ENCODE results near the gene PIK3R5. TPM values are rescaled to one million over a fixed set of nuclear protein-coding genes. Genes with fewer than 3 reads are reported as not detected.

PIK3R5 gene
- total RNA-seq, 1 donor from 2014 or later, result 34.2 TPM

- no peak overlapping the region for H3K27ac Mint-ChIP-seq
Observed at GRCh38 chr17:8894202-8894671, 71.3 kb downstream of the PIK3R5 start.

GRCh38 chr17:8893621-8894201 lies 71.8 kb downstream of the PIK3R5 start:
- H3K36me3 Mint-ChIP-seq (ENCODE audit: low read depth), result peaks cover 59% of the 10 kb centered on the region
- H3K27me3 Mint-ChIP-seq, result no peaks in the 10 kb centered on the region
- ATAC-seq (ENCODE audit: low read depth) (no peak), DNase-seq (no peak)
- no peak for TF ChIP-seq CTCF (IDR thresholded peaks at IDR 0.05)
- POLR2A ChIA-PET, result interaction anchor here (1.9 kb wide), 1 partner anchor 36 kb away, joined by 12 read pairs; no protein-coding TSS in a partner anchor
- no peak overlapping the region for H3K27ac Mint-ChIP-seq
- CTCF ChIA-PET, result interaction anchor here (1.0 to 3.7 kb wide), 6 partner anchors 19 to 148 kb away, joined by 5 to 34 read pairs (median 8); partner anchors contain the start of gene MFSD6L
- H3K4me3 Mint-ChIP-seq, result no peak overlapping the region
- H3K4me1 Mint-ChIP-seq, result peaks cover 38% of the 10 kb centered on the region
- H3K9me3 Mint-ChIP-seq, result no peaks in the 10 kb centered on the region
- intact Hi-C loops (cut with micrococcal nuclease), result no loop called here

More at GRCh38 chr17:8894202-8894671, 71.3 kb downstream of the PIK3R5 start:
- Mint-ChIP-seq H3K36me3 (ENCODE audit: low read depth) (peaks cover 59% of the 10 kb centered on the region), H3K27me3 (no peaks in the 10 kb centered on the region), H3K9me3 (no peaks in the 10 kb centered on the region), H3K4me3 (no peak overlapping the region), H3K4me1 (peaks cover 44% of the 10 kb centered on the region)
- POLR2A ChIA-PET, result no interaction called here
- intact Hi-C loops (cut with micrococcal nuclease), result no loop called here
- DNase-seq (no peak), ATAC-seq (ENCODE audit: low read depth) (no peak)
- CTCF ChIA-PET, result interaction anchor here (1.0 to 3.7 kb wide), 15 partner anchors 18 to 484 kb away, joined by 3 to 34 read pairs (median 7); partner anchors contain the start of gene MFSD6L
- TF ChIP-seq CTCF (IDR thresholded peaks at IDR 0.05), result no peak

GRCh38 chr17:8893059-8893458 lies 72.4 kb downstream of the PIK3R5 start:
- Mint-ChIP-seq H3K4me1 (peaks cover 32% of the 10 kb centered on the region), H3K27ac (no peak overlapping the region), H3K36me3 (ENCODE audit: low read depth) (peaks cover 61% of the 10 kb centered on the region), H3K4me3 (no peak overlapping the region), H3K27me3 (no peaks in the 10 kb centered on the region), H3K9me3 (no peaks in the 10 kb centered on the region)
- DNase-seq (no peak), ATAC-seq (ENCODE audit: low read depth) (no peak)
- POLR2A ChIA-PET, result interaction anchor here (1.5 to 1.9 kb wide), 2 partner anchors 35 to 73 kb away, joined by 5 to 12 read pairs; partner anchors contain the start of gene PIK3R5
- CTCF ChIA-PET, result interaction anchor here (1.0 to 3.7 kb wide), 3 partner anchors 20 to 104 kb away, joined by 5 to 34 read pairs (median 6); partner anchors contain the start of gene MFSD6L
- intact Hi-C loops (cut with micrococcal nuclease), result no loop called here
- no peak for TF ChIP-seq CTCF (IDR thresholded peaks at IDR 0.05)

- peaks cover 26% of the 10 kb centered on the region for H3K4me1 Mint-ChIP-seq
- ATAC-seq (ENCODE audit: low read depth), result peak; percentile 38
- ChIA-PET POLR2A (interaction anchor here (0.9 to 1.9 kb wide), 5 partner anchors 9 to 85 kb away, joined by 3 to 12 read pairs (median 3); partner anchors contain the start of gene PIK3R5), CTCF (interaction anchor here (1.8 kb wide), 1 partner anchor 93 kb away, joined by 5 read pairs; the partner anchor contains the start of gene MFSD6L)
- peak overlapping the region; percentile 26 for H3K27ac Mint-ChIP-seq
- H3K27me3 Mint-ChIP-seq, result no peaks in the 10 kb centered on the region
- H3K9me3 Mint-ChIP-seq, result no peaks in the 10 kb centered on the region
- DNase-seq, result no peak
- no peak for TF ChIP-seq CTCF (IDR thresholded peaks at IDR 0.05)
- intact Hi-C loops (cut with micrococcal nuclease), result no loop called here
- no peak overlapping the region for H3K4me3 Mint-ChIP-seq
- H3K36me3 Mint-ChIP-seq (ENCODE audit: low read depth), result peaks cover 60% of the 10 kb centered on the region
Observed at GRCh38 chr17:8892338-8892690, 73.2 kb downstream of the PIK3R5 start.

- DNase-seq (no peak), ATAC-seq (ENCODE audit: low read depth) (no peak)
- intact Hi-C loops (cut with micrococcal nuclease), result no loop called here
- H3K4me3 Mint-ChIP-seq, result no peak overlapping the region
- TF ChIP-seq CTCF (IDR thresholded peaks at IDR 0.05), result no peak
- peaks cover 63% of the 10 kb centered on the region for H3K36me3 Mint-ChIP-seq (ENCODE audit: low read depth)
- no peaks in the 10 kb centered on the region for H3K9me3 Mint-ChIP-seq
- H3K4me1 Mint-ChIP-seq, result peaks cover 18% of the 10 kb centered on the region
- H3K27me3 Mint-ChIP-seq, result no peaks in the 10 kb centered on the region
- ChIA-PET CTCF (interaction anchor here (1.0 to 1.2 kb wide), 2 partner anchors 107 to 114 kb away, joined by 3 to 4 read pairs; no protein-coding TSS in a partner anchor), POLR2A (interaction anchor here (0.7 to 2.5 kb wide), 3 partner anchors 9 to 33 kb away, joined by 3 to 12 read pairs (median 4); no protein-coding TSS in a partner anchor)
- H3K27ac Mint-ChIP-seq, result no peak overlapping the region
Observed at GRCh38 chr17:8890671-8891070, 74.8 kb downstream of the PIK3R5 start.
